Osteocyte (in vitro differentiated cells): ENCODE data around the gene CDC37L1. TPM values are rescaled to one million over a fixed set of nuclear protein-coding genes. Genes with fewer than 3 reads are reported as not detected.
"Not testable (repeated sequence)": the region's sequence is repeated elsewhere in the genome, so short reads cannot be mapped to it uniquely, and the experiment has no call there.

ENCODE experiments used
- DNase-seq: peaks from one replicate; pipeline ENCODE4 v3.0.0; 2021; ENCODE audit warnings: mixed read lengths; ENCODE audit not compliant: unreplicated experiment; ENCODE audit errors: extremely low spot score
- H3K27ac Mint-ChIP-seq: one replicate; pipeline ENCODE4 v1.8.0; 2021; ENCODE audit warnings: mild to moderate bottlenecking, mixed read lengths; ENCODE audit not compliant: unreplicated experiment
- H3K27me3 Mint-ChIP-seq: one replicate; pipeline ENCODE4 v1.8.0; 2021; ENCODE audit warnings: mixed read lengths; ENCODE audit not compliant: unreplicated experiment
- H3K36me3 Mint-ChIP-seq: one replicate; pipeline ENCODE4 v1.8.0; 2021; ENCODE audit warnings: mixed read lengths; ENCODE audit not compliant: unreplicated experiment
- H3K4me1 Mint-ChIP-seq: one replicate; pipeline ENCODE4 v1.8.0; 2021; ENCODE audit warnings: mixed read lengths; ENCODE audit not compliant: unreplicated experiment
- H3K4me3 Mint-ChIP-seq: one replicate; pipeline ENCODE4 v1.8.0; 2021; ENCODE audit warnings: mild to moderate bottlenecking, moderate library complexity, mixed read lengths; ENCODE audit not compliant: unreplicated experiment
- H3K9me3 Mint-ChIP-seq: one replicate; pipeline ENCODE4 v1.8.0; 2021; ENCODE audit warnings: mixed read lengths; ENCODE audit not compliant: unreplicated experiment
- total RNA-seq: library from RNA; stranded (reverse); gene quantifications from 2 replicates; pipeline ENCODE4 v1.2.1, GENCODE V29; 2021
- TF ChIP-seq, protein P1 (sequence below): fragments of 200-600 bp; sonication (generic); IDR thresholded peaks from 2 replicates; pipeline ENCODE4 v1.5.0; 2021; ENCODE audit warnings: antibody characterized with exemption, mild to moderate bottlenecking, moderate library complexity

CDC37L1 gene
- total RNA-seq, 1 donor from 2014 or later: 19.9 TPM

GRCh38 chr9:4657426-4658159 is 21.8 kb upstream of the CDC37L1 start:
- Mint-ChIP-seq H3K9me3 (no peaks in the 10 kb centered on the region), H3K36me3 (no peaks in the 10 kb centered on the region), H3K27ac (no peak overlapping the region), H3K27me3 (peaks cover 2% of the 10 kb centered on the region), H3K4me1 (peaks cover 15% of the 10 kb centered on the region), H3K4me3 (no peak overlapping the region)
- TF ChIP-seq, protein P1, sequence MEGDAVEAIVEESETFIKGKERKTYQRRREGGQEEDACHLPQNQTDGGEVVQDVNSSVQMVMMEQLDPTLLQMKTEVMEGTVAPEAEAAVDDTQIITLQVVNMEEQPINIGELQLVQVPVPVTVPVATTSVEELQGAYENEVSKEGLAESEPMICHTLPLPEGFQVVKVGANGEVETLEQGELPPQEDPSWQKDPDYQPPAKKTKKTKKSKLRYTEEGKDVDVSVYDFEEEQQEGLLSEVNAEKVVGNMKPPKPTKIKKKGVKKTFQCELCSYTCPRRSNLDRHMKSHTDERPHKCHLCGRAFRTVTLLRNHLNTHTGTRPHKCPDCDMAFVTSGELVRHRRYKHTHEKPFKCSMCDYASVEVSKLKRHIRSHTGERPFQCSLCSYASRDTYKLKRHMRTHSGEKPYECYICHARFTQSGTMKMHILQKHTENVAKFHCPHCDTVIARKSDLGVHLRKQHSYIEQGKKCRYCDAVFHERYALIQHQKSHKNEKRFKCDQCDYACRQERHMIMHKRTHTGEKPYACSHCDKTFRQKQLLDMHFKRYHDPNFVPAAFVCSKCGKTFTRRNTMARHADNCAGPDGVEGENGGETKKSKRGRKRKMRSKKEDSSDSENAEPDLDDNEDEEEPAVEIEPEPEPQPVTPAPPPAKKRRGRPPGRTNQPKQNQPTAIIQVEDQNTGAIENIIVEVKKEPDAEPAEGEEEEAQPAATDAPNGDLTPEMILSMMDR: no peak
- DNase-seq: no peak

DNA sequence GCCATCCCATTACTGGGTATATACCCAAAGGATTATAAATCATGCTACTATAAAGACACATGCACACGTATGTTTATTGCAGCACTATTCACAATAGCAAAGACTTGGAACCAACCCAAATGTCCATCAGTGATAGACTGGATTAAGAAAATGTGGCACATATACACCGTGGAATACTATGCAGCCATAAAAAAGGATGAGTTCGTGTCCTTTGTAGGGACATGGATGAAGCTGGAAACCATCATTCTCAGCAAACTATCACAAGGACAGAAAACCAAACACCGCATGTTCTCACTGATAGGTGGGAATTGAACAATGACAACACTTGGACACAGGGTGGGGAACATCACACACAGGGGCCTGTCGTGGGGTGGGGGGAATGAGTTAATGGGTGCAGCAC is 18.7 kb upstream of the CDC37L1 start:
- DNase-seq, H3K36me3 Mint-ChIP-seq, H3K27me3 Mint-ChIP-seq, H3K4me3 Mint-ChIP-seq, H3K9me3 Mint-ChIP-seq, H3K27ac Mint-ChIP-seq: not testable (repeated sequence)
- peaks cover 39% of the 10 kb centered on the region for H3K4me1 Mint-ChIP-seq

DNA sequence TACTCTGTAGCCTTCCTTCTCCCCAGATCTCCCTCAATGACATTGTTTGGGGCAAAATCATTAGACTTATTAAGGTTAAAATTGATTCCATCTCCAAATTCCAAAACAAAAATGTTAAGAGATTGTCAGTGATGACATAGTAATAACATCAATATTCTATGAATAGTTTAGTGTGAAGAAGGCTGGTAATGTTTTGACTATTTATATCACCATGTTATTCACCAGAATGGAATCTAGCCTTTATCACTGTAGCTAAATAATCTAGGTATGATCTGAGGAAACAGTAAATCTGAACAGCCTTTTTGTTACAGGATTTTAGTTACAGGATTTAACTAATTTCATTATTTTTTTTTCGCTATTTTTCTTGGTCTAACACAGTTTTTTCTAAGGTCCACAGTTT is 18.2 kb upstream of the CDC37L1 start:
- TF ChIP-seq, protein P1: no peak
- no peak for DNase-seq
- H3K4me3 Mint-ChIP-seq: peak overlapping the region; percentile 90
- peak overlapping the region; percentile 88 for H3K27ac Mint-ChIP-seq
- H3K4me1 Mint-ChIP-seq: peaks cover 44% of the 10 kb centered on the region
- no peaks in the 10 kb centered on the region for H3K36me3 Mint-ChIP-seq
- H3K9me3 Mint-ChIP-seq: no peaks in the 10 kb centered on the region
- no peaks in the 10 kb centered on the region for H3K27me3 Mint-ChIP-seq

- peak overlapping the region; percentile 88 for H3K27ac Mint-ChIP-seq
- TF ChIP-seq, protein P1: no peak
- H3K9me3 Mint-ChIP-seq: no peaks in the 10 kb centered on the region
- H3K27me3 Mint-ChIP-seq: no peaks in the 10 kb centered on the region
- DNase-seq: no peak
- peaks cover 49% of the 10 kb centered on the region for H3K4me1 Mint-ChIP-seq
- H3K4me3 Mint-ChIP-seq: peak overlapping the region; percentile 90
- H3K36me3 Mint-ChIP-seq: no peaks in the 10 kb centered on the region
These were observed 17.8 kb upstream of the CDC37L1 start for GRCh38 chr9:4661611-4662010.

- Mint-ChIP-seq H3K27ac (peak within 1 kb of the TSS; percentile 88), H3K27me3 (peaks cover 1% of the 10 kb centered on the region), H3K36me3 (no peaks in the 10 kb centered on the region), H3K4me1 (peaks cover 51% of the 10 kb centered on the region), H3K9me3 (no peaks in the 10 kb centered on the region), H3K4me3 (peak within 1 kb of the TSS; percentile 90)
- peak; percentile 92 for DNase-seq
- TF ChIP-seq, protein P1: peak; percentile 59
These were observed 17.0 kb upstream of the CDC37L1 start, which contains the start of gene PLPP6 for GRCh38 chr9:4662108-4662988. TSS of gene PLPP6 (plus strand) at chr9:4662294. CDS start at chr9:4662376, 82 bp downstream.
